HCT116 (cell line): ENCODE data around the gene ANKRD33. TPM values are rescaled to one million over a fixed set of nuclear protein-coding genes. Genes with fewer than 3 reads are reported as not detected.

Experiments
- ATAC-seq: fragments of 200-7000 bp; cut with Tn5 transposase; 2 replicates; pipeline ENCODE4 v1.9.1; 2020; ENCODE audit warnings: mild to moderate bottlenecking, moderate library complexity
- BruUV-seq: library from RNA; stranded (reverse); fragments of 400-500 nt; replicated peaks from 2 replicates; lab custom pipeline; 2021; lab: Mats Ljungman, UMichigan
- CTCF ChIA-PET: fragments of 300-600 bp; sonication (Branson Sonifier 250); formaldehyde crosslinking; loops from one replicate; lab custom pipeline; 2021; ENCODE audit warnings: antibody characterized with exemption; lab: Charles Lee
- POLR2A ChIA-PET: fragments of 300-600, 350-600 bp; sonication (Branson Sonifier 250); formaldehyde crosslinking; loops from one replicate; lab custom pipeline; 2021; ENCODE audit warnings: antibody characterized with exemption; lab: Charles Lee
- RAD21 ChIA-PET, 2 experiments: fragments of 300-600 bp; sonication (Branson Sonifier 250); formaldehyde crosslinking; loops; one replicate each; lab custom pipeline; 2023; ENCODE audit warnings: low total read pairs in 2 of 2; ENCODE audit not compliant: uncharacterized antibody in 2 of 2, unreplicated experiment in 2 of 2, low non-redundant PET in 1 of 2; lab: Charles Lee
- DNase-seq: peaks from one replicate; pipeline ENCODE4 v3.0.0-alpha.2; 2010; ENCODE audit warnings: low read depth, low spot score
- H2AFZ ChIP-seq: fragments of 200-600 bp; shearing (Covaris generic), sonication (generic); 2 replicates; pipeline ENCODE4 v1.6.1; 2017; ENCODE audit warnings: low read depth, mixed run types, mixed read lengths, antibody characterized with exemption, low read length; ENCODE audit not compliant: poor library complexity, severe bottlenecking
- H3K27ac ChIP-seq: 2 replicates; pipeline ENCODE4 v1.5.1; 2012; ENCODE audit warnings: low read depth, low read length
- H3K27me3 ChIP-seq: fragments of 200-600 bp; sonication (generic); 2 replicates; pipeline ENCODE4 v1.6.1; 2016; ENCODE audit warnings: mixed run types, low read length, mixed read lengths; ENCODE audit not compliant: insufficient read depth
- H3K36me3 ChIP-seq, 2 experiments: fragments of 200-500 bp in 1 of 2; fragments of 200-600 bp in 1 of 2; sonication (Bioruptor generic) in 1 of 2; sonication (generic) in 1 of 2; 2 replicates each; pipeline versions ENCODE4 v1.5.1 to v1.6.1; 2014 to 2016; ENCODE audit warnings: low read length in 2 of 2, inconsistent platforms in 1 of 2, mixed read lengths in 1 of 2, mixed run types in 1 of 2; ENCODE audit not compliant: insufficient read depth in 2 of 2, control insufficient read depth in 1 of 2
- H3K4me1 ChIP-seq, 2 experiments: fragments of 200-600 bp in 1 of 2; sonication (generic) in 1 of 2; 2 replicates each; pipeline versions ENCODE4 v1.5.1 to v1.6.1; 2012 to 2017; ENCODE audit warnings: low read length in 2 of 2, inconsistent platforms in 1 of 2, mild to moderate bottlenecking in 1 of 2, mixed read lengths in 1 of 2, mixed run types in 1 of 2, moderate library complexity in 1 of 2; ENCODE audit not compliant: insufficient read depth in 2 of 2, control insufficient read depth in 1 of 2
- H3K4me2 ChIP-seq: fragments of 200-600 bp; sonication (generic); 2 replicates; pipeline ENCODE4 v1.6.1; 2017; ENCODE audit warnings: mixed run types, low read length, mixed read lengths
- H3K4me3 ChIP-seq, 2 experiments: fragments of 200-600 bp in 1 of 2; sonication (generic) in 1 of 2; replicated peaks in 1 of 2; 2 replicates each; pipeline ENCODE4 v1.5.1; 2011 to 2016; ENCODE audit warnings: low read length in 2 of 2, control low read depth in 1 of 2, low read depth in 1 of 2, mild to moderate bottlenecking in 1 of 2, mixed read lengths in 1 of 2, mixed run types in 1 of 2
- H3K79me2 ChIP-seq: fragments of 200-600 bp; sonication (generic); 2 replicates; pipeline ENCODE4 v1.6.1; 2017; ENCODE audit warnings: mild to moderate bottlenecking, mixed run types, low read length, moderate library complexity, mixed read lengths; ENCODE audit not compliant: insufficient read depth
- H3K9ac ChIP-seq: fragments of 200-600 bp; sonication (generic); 2 replicates; pipeline ENCODE4 v1.6.1; 2016; ENCODE audit warnings: low read length, mixed read lengths
- H3K9me2 ChIP-seq: fragments of 200-600 bp; sonication (generic), shearing (Covaris generic); 2 replicates; pipeline ENCODE4 v1.6.1; 2017; ENCODE audit warnings: mixed run types, mild to moderate bottlenecking, moderate library complexity; ENCODE audit not compliant: insufficient read depth
- H3K9me3 ChIP-seq, 2 experiments: fragments of 200-500 bp in 1 of 2; fragments of 200-600 bp in 1 of 2; sonication (Bioruptor generic) in 1 of 2; sonication (generic) in 1 of 2; 2 replicates each; pipeline ENCODE4 v1.6.1; 2014 to 2017; ENCODE audit warnings: low read length in 2 of 2, mixed read lengths in 2 of 2, inconsistent platforms in 1 of 2, low read depth in 1 of 2, mild to moderate bottlenecking in 1 of 2, mixed run types in 1 of 2, moderate library complexity in 1 of 2; ENCODE audit not compliant: control insufficient read depth in 1 of 2, insufficient read depth in 1 of 2
- H4K20me1 ChIP-seq: fragments of 200-600 bp; sonication (generic), shearing (Covaris generic); 2 replicates; pipeline ENCODE4 v1.6.1; 2017; ENCODE audit warnings: mixed run types, mild to moderate bottlenecking, moderate library complexity; ENCODE audit not compliant: insufficient read depth
- EGR1 ChIP-seq: IDR thresholded peaks from 2 replicates; pipeline ENCODE4 v1.6.1; 2012; ENCODE audit warnings: low read depth
- ELF1 ChIP-seq: IDR thresholded peaks from 2 replicates; pipeline ENCODE4 v1.6.1; 2012; ENCODE audit warnings: low read depth, borderline replicate concordance
- EZH2phosphoT487 ChIP-seq: fragments of 200-600 bp; IDR thresholded peaks from 2 replicates; pipeline ENCODE4 v1.6.1; 2018; ENCODE audit warnings: antibody characterized with exemption, borderline replicate concordance
- FOSL1 ChIP-seq: IDR thresholded peaks from 2 replicates; pipeline ENCODE4 v1.6.1; 2012; ENCODE audit warnings: low read depth
- JUND ChIP-seq: IDR thresholded peaks from 2 replicates; pipeline ENCODE4 v1.6.1; 2012
- RAD21 ChIP-seq: IDR thresholded peaks from 2 replicates; pipeline ENCODE4 v1.6.1; 2012; ENCODE audit warnings: low read depth, mild to moderate bottlenecking
- TCF7L2 ChIP-seq: IDR thresholded peaks from 2 replicates; pipeline ENCODE4 v1.7.0; 2011; ENCODE audit warnings: borderline replicate concordance, inconsistent platforms; ENCODE audit not compliant: insufficient read depth, insufficient read length; ENCODE audit errors: extremely low read depth
- YY1 ChIP-seq: IDR thresholded peaks from 2 replicates; pipeline ENCODE4 v1.6.1; 2011; ENCODE audit warnings: low read length, low read depth, moderate library complexity, mild to moderate bottlenecking; ENCODE audit not compliant: insufficient replicate concordance; ENCODE audit errors: extremely low read depth
- ZNF274 ChIP-seq: fragments of 200-500 bp; sonication (Bioruptor generic); IDR thresholded peaks from 2 replicates; pipeline ENCODE4 v1.6.1; 2014; ENCODE audit warnings: mild to moderate bottlenecking, low read depth, low read length, inconsistent platforms
- intact Hi-C: fragments of 100-400 bp; cut with micrococcal nuclease; formaldehyde crosslinking; loops from 2 replicates; pipeline ENCODE4 v1.10.0; 2022
- total RNA-seq: library from RNA; stranded (reverse); gene quantifications from one replicate; pipeline ENCODE4 v1.2.1, GENCODE V29; 2021; ENCODE audit not compliant: unreplicated experiment
- TF ChIP-seq, protein P1 (sequence below): IDR thresholded peaks from 2 replicates; pipeline ENCODE4 v1.6.1; 2012
- TF ChIP-seq, protein P2 (sequence below): IDR thresholded peaks from 2 replicates; pipeline ENCODE4 v1.6.1; 2011; ENCODE audit warnings: mild to moderate bottlenecking, low read length, moderate library complexity; ENCODE audit not compliant: insufficient replicate concordance; ENCODE audit errors: extremely low read depth
- TF ChIP-seq, protein P3 (sequence below): IDR thresholded peaks from 2 replicates; pipeline ENCODE4 v1.6.1; 2012; ENCODE audit warnings: low read depth

The ANKRD33 gene
- total RNA-seq, 1 experiment from 2014 or later: not detected

DNA sequence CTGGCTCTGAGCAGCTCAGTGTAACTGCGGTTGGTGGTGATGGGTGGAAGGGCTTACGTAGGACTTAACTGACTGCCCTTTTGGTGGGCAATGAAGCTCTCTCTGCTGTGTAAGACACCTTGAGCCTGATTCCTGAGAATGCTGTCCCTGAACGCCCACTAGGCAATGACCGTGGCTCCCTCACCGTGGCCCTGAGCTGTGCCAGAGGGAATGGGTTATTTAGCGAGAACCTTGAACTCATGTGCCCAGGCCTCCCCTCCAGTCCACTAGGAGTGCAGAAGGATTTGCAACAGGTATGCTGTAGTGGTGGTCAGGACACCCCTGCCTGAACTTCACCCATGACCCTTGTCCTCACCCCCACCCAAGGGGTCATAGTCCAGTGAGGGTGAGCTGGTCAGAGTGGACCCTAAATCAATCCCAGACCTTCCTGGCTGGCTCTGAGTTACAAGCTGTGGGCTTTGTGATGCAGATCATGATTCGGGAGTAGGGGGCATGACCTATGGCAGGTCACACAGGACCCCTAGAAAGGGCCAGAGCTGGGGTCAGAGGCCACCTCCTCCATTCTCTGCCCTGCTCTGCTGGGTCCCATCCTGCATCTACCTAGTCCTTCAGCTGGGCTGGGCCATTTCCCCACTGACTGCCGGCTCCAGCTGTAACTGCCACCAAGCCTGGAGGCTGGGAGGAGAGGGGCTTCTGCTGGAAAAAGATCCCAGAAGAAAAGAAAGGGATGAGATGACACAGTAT is 14.5 kb upstream of the ANKRD33 start:
- intact Hi-C loops: no loop called here
- Histone ChIP-seq H3K79me2 (no peaks in the 10 kb centered on the region), H3K4me3 (no peak overlapping the region), H3K27ac (no peak overlapping the region), H3K4me2 (no peak overlapping the region), H3K27me3 (no peaks in the 10 kb centered on the region), H3K4me1 (no peaks in the 10 kb centered on the region), H4K20me1 (no peaks in the 10 kb centered on the region), H3K36me3 (no peaks in the 10 kb centered on the region), H3K9me3 (no peaks in the 10 kb centered on the region), H3K9ac (no peak overlapping the region), H2AFZ (no peak overlapping the region), H3K9me2 (no peaks in the 10 kb centered on the region)
- no peak for ATAC-seq
- CTCF ChIA-PET: interaction anchor here (1.0 to 3.9 kb wide), 3 partner anchors 49 to 471 kb away, joined by 3 to 55 read pairs (median 5); no protein-coding TSS in a partner anchor
- POLR2A ChIA-PET: no interaction called here
- DNase-seq: no peak
- RAD21 ChIA-PET: interaction anchor here in 1 of 2 experiments (0.6 kb wide), 1 partner anchor 8 kb away, joined by 3 read pairs; no protein-coding TSS in a partner anchor
- BruUV-seq: no TSS peak
- TF ChIP-seq, protein P1, sequence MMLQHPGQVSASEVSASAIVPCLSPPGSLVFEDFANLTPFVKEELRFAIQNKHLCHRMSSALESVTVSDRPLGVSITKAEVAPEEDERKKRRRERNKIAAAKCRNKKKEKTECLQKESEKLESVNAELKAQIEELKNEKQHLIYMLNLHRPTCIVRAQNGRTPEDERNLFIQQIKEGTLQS: no peak
- TF ChIP-seq JUND (no peak), YY1 (no peak), TCF7L2 (no peak), FOSL1 (no peak), ELF1 (no peak), RAD21 (no peak)

DNA sequence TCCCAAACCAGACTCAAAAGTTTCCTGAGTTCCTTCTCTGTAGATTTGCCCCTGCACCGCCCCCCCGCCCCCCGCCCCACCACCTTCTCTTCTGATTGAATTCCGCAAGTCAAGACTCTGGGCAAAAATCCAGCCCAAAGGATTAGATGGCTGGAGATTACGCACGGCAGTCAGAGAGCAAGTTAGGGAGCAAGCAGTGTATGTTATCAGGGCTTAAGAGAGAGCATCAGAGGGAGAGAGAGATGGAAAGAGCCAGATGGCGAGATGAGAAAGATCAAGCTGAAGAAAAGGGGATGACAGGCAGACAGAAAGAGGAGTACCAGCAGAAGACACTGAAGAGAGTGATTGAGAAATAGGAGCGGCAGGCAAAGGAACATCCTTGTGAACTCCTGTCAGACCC is 13.9 kb upstream of the ANKRD33 start:
- Histone ChIP-seq H3K4me3 (no peak overlapping the region), H4K20me1 (no peaks in the 10 kb centered on the region), H3K4me2 (no peak overlapping the region), H3K79me2 (no peaks in the 10 kb centered on the region), H3K27ac (no peak overlapping the region), H3K27me3 (no peaks in the 10 kb centered on the region), H3K9me2 (no peaks in the 10 kb centered on the region), H3K9ac (no peak overlapping the region), H3K36me3 (no peaks in the 10 kb centered on the region), H2AFZ (no peak overlapping the region), H3K9me3 (no peaks in the 10 kb centered on the region), H3K4me1 (no peaks in the 10 kb centered on the region)
- no TSS peak for BruUV-seq
- ChIA-PET CTCF (interaction anchor here (1.0 to 3.9 kb wide), 3 partner anchors 50 to 472 kb away, joined by 3 to 55 read pairs (median 5); no protein-coding TSS in a partner anchor), POLR2A (no interaction called here), RAD21 (no interaction called here)
- intact Hi-C loops: no loop called here
- ATAC-seq: no peak
- no peak for DNase-seq
- TF ChIP-seq EZH2phosphoT487 (no peak), TCF7L2 (no peak), EGR1 (no peak), RAD21 (no peak), ZNF274 (no peak)
- TF ChIP-seq, protein P2, sequence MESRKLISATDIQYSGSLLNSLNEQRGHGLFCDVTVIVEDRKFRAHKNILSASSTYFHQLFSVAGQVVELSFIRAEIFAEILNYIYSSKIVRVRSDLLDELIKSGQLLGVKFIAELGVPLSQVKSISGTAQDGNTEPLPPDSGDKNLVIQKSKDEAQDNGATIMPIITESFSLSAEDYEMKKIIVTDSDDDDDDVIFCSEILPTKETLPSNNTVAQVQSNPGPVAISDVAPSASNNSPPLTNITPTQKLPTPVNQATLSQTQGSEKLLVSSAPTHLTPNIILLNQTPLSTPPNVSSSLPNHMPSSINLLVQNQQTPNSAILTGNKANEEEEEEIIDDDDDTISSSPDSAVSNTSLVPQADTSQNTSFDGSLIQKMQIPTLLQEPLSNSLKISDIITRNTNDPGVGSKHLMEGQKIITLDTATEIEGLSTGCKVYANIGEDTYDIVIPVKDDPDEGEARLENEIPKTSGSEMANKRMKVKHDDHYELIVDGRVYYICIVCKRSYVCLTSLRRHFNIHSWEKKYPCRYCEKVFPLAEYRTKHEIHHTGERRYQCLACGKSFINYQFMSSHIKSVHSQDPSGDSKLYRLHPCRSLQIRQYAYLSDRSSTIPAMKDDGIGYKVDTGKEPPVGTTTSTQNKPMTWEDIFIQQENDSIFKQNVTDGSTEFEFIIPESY: no peak
- TF ChIP-seq, protein P3, sequence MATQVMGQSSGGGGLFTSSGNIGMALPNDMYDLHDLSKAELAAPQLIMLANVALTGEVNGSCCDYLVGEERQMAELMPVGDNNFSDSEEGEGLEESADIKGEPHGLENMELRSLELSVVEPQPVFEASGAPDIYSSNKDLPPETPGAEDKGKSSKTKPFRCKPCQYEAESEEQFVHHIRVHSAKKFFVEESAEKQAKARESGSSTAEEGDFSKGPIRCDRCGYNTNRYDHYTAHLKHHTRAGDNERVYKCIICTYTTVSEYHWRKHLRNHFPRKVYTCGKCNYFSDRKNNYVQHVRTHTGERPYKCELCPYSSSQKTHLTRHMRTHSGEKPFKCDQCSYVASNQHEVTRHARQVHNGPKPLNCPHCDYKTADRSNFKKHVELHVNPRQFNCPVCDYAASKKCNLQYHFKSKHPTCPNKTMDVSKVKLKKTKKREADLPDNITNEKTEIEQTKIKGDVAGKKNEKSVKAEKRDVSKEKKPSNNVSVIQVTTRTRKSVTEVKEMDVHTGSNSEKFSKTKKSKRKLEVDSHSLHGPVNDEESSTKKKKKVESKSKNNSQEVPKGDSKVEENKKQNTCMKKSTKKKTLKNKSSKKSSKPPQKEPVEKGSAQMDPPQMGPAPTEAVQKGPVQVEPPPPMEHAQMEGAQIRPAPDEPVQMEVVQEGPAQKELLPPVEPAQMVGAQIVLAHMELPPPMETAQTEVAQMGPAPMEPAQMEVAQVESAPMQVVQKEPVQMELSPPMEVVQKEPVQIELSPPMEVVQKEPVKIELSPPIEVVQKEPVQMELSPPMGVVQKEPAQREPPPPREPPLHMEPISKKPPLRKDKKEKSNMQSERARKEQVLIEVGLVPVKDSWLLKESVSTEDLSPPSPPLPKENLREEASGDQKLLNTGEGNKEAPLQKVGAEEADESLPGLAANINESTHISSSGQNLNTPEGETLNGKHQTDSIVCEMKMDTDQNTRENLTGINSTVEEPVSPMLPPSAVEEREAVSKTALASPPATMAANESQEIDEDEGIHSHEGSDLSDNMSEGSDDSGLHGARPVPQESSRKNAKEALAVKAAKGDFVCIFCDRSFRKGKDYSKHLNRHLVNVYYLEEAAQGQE: no peak
- TF ChIP-seq, protein P1: no peak
